IPS-15b (cell line): Measurements from ENCODE around the gene ZNF335.
A peak's percentile ranks its signal among the peaks of the same experiment; 100 is the strongest.

Experiments used
- H3K27me3 ChIP-seq: one replicate; pipeline ENCODE4 v1.6.1; 2013; ENCODE audit warnings: low read length; ENCODE audit not compliant: control insufficient read depth, insufficient read depth
- H3K36me3 ChIP-seq: one replicate; pipeline ENCODE4 v1.6.1; 2013; ENCODE audit warnings: low read length; ENCODE audit not compliant: control insufficient read depth, insufficient read depth
- H3K4me1 ChIP-seq: one replicate; pipeline ENCODE4 v1.6.1; 2013; ENCODE audit warnings: mild to moderate bottlenecking, low read length; ENCODE audit not compliant: control insufficient read depth, insufficient read depth
- H3K4me3 ChIP-seq: one replicate; pipeline ENCODE4 v1.5.1; 2013; ENCODE audit warnings: low read depth, low read length
- H3K9ac ChIP-seq: one replicate; pipeline ENCODE4 v1.6.1; 2013; ENCODE audit warnings: low read depth, mild to moderate bottlenecking, low read length
- H3K9me3 ChIP-seq: one replicate; pipeline ENCODE4 v1.6.1; 2013; ENCODE audit warnings: mild to moderate bottlenecking, low read length; ENCODE audit not compliant: control insufficient read depth, insufficient read depth

The ZNF335 gene

DNA sequence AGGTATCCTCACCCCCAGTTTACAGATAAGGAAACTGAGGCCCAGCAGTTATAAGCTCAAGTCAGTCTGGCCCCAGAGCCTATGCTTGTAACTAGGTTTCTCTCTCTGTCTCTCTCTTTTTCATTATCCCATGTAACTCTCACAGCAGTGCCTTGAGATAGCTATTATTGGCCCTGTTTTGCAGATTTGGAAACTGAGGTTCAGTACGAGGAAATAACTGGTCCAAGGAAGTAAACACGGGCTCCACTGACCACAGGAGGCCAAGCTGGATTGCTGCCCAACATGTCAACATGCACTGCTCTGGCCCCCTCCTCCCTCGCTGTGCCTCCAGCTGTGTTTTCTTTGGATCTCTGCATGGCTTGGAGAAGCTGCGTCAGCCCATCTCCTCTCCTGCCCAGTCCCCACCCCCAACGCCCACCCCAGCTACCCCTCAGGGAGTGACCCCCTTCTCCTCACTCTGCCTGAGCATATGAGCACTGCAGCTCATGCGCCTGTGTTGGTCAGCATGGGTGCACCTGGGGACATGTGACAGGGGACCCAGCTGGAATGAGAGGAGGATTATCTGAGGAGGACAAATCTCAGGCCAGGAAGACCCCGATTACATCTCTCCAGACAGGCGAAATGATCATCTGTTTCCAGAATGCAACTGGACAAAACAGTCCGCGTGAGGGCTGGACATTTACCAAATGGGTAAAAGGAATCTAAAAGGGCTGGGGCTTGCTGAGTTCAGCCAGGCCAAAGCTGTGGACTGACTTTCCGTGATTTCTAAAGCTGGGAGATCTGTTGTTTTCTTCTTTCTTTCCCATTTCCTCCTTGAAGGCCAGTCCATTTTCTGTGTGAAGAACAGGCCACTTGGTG lies 52.2 kb downstream of the ZNF335 start:
- no peak overlapping the region for H3K4me3 ChIP-seq
- no peaks in the 10 kb centered on the region for H3K36me3 ChIP-seq
- no peaks in the 10 kb centered on the region for H3K27me3 ChIP-seq
- H3K4me1 ChIP-seq: no peaks in the 10 kb centered on the region
- no peaks in the 10 kb centered on the region for H3K9me3 ChIP-seq
- no peak overlapping the region for H3K9ac ChIP-seq

DNA sequence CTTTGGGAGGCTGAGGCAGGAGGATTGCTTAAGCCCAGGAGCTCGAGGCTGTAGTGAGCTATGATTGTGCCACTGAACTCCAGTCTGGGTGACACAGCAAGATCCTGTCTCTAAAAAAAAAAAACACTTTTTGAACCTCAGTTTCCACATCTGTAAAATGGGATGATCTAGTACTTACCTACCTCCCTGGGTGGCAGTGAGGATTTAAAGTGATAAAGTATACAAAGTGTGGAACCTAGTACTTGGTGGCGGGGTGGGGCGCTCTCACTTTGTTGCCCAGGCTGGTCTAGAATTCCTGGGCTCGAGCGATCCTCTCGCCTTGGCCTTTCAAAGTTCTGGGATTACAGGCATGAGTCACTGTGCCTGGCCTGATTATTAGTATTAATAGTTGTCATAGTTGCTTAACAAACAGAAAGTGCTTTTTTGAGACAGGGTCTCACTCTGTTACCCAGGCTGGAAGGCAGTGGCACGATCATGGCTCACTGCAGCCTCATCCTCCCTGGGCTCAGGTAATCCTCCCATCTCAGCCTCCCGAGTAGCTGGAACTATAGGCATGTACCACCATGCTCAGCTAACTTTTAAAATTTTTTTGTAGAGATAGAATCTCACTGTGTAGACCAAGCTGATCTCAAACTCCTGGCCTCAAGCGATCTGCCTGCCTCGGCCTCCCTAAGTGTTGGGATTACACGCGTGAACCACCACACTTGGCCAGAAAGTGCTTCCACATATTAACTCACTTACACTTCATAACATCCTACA lies 53.0 kb downstream of the ZNF335 start:
- Histone ChIP-seq H3K4me3 (no peak overlapping the region), H3K4me1 (no peaks in the 10 kb centered on the region), H3K27me3 (no peaks in the 10 kb centered on the region)

DNA sequence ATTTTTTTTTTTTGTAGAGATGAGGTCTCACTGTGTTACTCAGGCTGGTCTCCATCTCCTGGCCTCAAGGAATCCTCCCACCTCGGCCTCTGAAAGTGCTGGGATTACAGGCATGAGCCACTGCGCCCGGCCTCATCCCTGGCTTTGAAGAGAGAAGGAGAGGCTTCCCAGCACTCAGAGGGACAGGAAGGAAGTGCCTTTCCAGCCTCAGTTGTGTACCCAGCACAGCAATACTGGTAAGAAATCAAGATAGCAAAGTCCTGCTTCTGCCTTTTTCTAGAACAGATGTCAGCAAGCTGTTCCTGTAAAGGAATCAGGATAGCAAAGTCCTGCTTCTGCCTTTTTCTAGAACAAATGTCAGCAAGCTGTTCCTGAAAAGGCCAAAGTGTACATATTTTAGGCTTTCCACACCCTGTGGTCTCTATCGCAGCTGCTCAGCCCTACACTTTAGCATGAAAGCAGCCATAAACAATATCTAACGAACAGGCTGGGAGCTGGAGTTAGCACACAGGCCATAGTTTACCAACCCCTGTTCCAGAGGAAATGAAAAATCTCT lies 53.7 kb downstream of the ZNF335 start:
- Histone ChIP-seq H3K27me3 (no peaks in the 10 kb centered on the region), H3K36me3 (no peaks in the 10 kb centered on the region), H3K9me3 (no peaks in the 10 kb centered on the region), H3K9ac (no peak overlapping the region), H3K4me3 (no peak overlapping the region), H3K4me1 (no peaks in the 10 kb centered on the region)

More for the DNA sequence above, 53.0 kb downstream of the ZNF335 start:
- Histone ChIP-seq H3K9ac (no peak overlapping the region), H3K36me3 (no peaks in the 10 kb centered on the region), H3K9me3 (no peaks in the 10 kb centered on the region)

DNA sequence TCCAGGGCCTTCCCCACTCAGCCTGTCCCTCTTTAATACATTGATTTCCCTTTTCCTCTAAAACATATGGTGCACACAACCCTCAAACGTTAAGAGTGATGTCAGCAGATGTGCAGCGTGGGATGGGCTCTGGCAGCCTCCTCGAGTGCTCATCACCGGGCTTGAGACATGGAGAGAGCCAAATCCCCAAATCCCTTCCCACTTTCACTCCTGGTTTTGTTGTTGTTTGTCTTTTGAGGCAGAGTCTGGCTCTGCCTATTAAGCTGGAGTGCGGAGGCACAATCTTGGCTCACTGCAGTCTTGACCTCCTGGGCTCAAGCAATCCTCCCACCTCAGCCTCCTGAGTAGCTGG lies 54.2 kb downstream of the ZNF335 start:
- Histone ChIP-seq H3K4me1 (no peaks in the 10 kb centered on the region), H3K27me3 (no peaks in the 10 kb centered on the region), H3K4me3 (no peak overlapping the region), H3K9me3 (no peaks in the 10 kb centered on the region), H3K9ac (no peak overlapping the region), H3K36me3 (no peaks in the 10 kb centered on the region)

DNA sequence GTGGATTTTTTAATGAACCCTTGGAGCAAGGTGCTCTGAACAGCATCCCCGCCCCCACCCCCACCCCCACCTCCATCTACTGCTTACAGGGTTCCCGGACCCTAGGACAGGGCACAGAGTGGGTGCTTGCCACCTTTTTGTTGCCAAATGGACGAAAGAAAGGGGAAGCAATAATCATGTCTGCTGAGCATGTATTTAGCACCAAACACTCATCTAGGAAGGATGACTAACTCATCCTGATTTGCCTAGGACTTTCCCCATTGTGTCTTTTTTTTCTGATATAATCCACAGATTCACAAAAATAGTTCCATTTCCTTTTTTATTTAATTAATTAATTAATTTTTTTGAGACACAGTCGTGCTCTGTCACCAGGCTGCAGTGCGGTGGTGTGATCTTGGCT lies 58.9 kb downstream of the ZNF335 start:
- H3K4me3 ChIP-seq: no peak overlapping the region
- peaks cover 3% of the 10 kb centered on the region for H3K27me3 ChIP-seq
- no peaks in the 10 kb centered on the region for H3K9me3 ChIP-seq
- H3K4me1 ChIP-seq: peaks cover 3% of the 10 kb centered on the region
- H3K36me3 ChIP-seq: peaks cover 4% of the 10 kb centered on the region
- H3K9ac ChIP-seq: no peak overlapping the region

DNA sequence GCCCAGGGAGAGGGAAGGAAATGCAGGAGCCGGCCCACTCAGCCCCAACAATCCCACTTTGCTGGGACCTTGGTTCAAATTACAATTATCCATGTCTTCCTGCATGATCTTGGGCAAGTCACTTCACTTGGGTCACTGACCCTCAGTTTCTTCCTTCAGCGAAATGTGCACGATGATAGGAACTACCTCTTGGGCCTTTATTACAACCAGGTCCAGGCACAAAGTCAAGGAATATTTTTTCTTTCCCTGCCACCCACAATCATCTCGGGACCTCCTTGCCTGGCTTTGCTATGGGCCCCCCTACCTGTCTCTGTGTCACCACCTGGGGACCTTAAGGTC lies 59.7 kb downstream of the ZNF335 start:
- peaks cover 3% of the 10 kb centered on the region for H3K4me1 ChIP-seq
- H3K27me3 ChIP-seq: peaks cover 3% of the 10 kb centered on the region
- H3K9me3 ChIP-seq: no peaks in the 10 kb centered on the region
- peaks cover 10% of the 10 kb centered on the region for H3K36me3 ChIP-seq
- H3K9ac ChIP-seq: no peak overlapping the region
- peak overlapping the region; percentile 85 for H3K4me3 ChIP-seq

DNA sequence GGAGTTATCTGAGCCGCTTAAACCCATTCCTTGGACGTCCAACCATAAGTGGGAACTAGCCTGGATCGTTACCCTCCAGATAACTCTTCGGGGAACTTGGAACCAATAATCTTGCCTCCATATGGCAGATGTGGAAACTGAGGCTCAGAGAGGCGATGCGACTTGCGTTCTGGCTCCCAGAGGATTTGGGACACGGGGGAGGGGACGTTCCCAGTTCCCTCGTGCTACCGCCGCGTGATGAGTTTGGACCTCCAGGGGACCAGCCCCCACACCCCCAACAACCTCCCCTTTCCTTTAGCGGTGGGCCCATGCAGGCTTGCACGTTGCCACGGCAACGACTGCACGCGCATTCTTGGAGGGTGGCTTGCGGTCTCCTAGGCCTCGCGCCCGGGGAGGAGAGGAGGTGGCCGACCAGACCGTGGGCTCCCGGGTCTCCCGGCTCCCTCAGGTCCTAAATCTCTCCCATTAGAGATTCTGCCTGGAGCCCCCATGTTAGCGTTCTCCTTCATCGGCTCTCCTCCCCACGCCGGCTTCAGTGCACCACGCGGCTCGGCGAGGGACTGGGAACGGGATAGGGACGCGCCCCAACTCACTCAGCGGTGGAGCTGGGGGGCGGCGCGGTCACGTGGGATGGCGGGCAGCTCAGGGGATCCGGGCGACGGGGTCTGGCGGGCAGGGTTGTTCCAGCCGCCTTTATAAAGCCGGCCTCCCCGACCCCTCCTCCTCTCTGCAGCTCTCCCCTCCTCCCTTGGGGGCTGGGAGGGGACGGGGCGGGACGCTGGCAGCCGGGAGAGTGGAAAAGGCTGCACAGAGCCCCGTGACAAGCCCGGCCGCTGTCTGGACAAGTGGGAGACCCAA lies 60.3 kb downstream of the ZNF335 start, which contains the start of gene PLTP:
Gene PLTP (minus strand): TSS at position 670 of the 858 bp plus-strand sequence. CDS start 703 bp downstream, outside the sequence.
- peak within 1 kb of the TSS; percentile 85 for H3K4me3 ChIP-seq
- H3K36me3 ChIP-seq: peaks cover 12% of the 10 kb centered on the region
- H3K27me3 ChIP-seq: peaks cover 3% of the 10 kb centered on the region
- peak within 1 kb of the TSS; percentile 79 for H3K9ac ChIP-seq
- no peaks in the 10 kb centered on the region for H3K9me3 ChIP-seq
- H3K4me1 ChIP-seq: peaks cover 3% of the 10 kb centered on the region

DNA sequence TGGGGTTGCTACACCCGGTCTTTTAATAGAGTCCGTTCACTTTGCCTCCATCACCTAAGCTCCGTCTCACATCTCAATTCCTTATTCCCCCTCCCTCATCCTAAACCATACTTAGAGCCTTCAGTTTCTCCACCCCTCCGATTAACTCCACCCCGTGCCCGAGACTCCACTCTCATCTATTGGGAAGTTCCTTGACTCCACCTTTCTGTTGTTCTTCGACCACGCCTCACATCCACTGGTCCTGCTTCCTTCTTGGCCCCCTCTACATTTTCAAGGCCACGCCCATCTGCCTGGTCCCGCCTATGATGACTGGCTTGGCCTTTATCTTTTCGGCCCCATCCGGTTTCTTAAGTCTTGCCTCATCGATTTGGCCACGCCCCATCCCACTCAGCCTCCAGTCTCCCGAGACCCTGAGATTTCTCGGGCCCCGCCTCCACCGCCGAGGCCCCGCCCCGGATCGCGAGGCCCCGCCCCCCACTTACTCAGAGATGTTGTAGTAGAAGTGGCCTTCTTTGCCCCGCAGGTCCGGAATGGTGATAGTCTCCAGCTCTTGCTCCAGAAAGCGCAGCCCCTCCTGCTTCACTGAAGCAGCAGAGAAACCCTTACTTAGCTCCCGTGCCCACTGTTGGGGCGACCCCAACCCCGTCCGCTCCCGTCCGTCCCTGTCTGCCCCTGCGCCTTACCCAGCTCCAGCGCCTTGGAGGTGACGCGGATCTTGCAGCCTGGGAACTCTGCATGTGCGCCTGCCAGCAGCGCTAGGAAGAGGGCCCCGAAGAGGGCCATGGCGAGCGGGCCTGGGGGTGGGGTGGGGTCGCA lies 61.1 kb downstream of the ZNF335 start:
- H3K9me3 ChIP-seq: no peaks in the 10 kb centered on the region
- peaks cover 12% of the 10 kb centered on the region for H3K36me3 ChIP-seq
- H3K9ac ChIP-seq: peak overlapping the region; percentile 79
- peak overlapping the region; percentile 85 for H3K4me3 ChIP-seq
- peaks cover 3% of the 10 kb centered on the region for H3K4me1 ChIP-seq
- H3K27me3 ChIP-seq: peaks cover 3% of the 10 kb centered on the region

DNA sequence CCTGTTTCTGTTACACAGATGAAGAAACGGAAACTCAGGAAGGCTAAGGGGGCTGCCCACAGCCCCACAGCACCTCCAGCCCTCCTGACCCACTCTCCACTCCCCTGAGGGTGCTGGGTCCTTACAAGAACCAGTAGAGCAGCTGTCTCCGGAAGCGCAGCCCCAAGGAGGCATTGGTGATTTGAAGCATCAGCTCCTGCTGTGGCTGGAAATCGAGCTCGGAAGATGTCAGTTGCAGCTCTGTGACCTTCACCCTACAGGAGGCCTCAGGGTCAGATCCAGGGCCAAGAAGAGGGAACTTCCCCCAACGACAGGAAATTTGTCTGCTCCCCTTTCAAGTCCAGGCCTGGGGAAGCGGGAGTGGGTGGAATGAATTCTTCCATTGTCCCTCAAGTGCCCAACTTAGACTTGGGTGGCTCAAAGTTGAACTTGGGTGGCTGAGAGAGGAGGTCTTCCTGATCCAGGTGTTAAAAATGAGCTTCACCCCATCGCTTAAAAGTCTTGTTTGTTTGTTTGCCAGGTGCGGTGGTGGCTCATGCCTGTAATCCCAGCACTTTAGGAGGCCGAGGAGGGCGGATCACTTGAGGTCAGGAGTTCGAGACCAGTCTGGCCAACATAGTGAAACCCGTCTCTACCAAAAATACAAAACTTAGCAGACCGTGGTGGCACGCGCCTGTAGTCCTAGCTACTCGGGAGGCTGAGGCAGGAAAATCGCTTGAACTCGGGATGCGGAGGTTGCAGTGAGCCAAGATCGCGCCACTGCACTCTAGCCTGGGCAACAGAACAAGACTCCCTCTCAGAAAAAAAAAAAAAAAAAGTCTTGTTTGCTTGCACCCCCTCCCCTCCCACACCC lies 62.0 kb downstream of the ZNF335 start:
- peak overlapping the region; percentile 18 for H3K4me3 ChIP-seq

DNA sequence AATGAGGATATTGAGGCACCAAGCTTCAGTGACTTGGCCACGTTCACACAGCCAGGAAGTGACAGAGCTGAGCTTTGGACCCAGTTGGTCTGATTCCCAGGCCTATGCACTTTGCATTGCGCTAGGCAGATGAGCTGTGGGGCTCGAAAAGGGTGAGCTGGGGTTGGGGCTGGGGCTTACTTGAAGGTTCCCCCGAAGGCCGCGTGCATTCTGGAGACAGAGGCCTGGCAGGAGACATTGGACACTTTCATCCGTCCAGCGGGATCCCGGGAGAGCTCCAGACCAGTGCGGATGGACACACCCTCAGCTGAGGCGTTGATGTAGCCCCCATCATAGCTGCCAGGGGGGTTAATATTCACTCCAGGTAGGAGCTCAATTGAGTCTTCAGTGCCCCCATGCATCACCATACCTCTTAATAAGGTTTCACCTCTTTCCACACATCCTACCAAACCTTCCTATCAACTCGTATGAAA lies 62.6 kb downstream of the ZNF335 start:
- Histone ChIP-seq H3K4me3 (no peak overlapping the region), H3K36me3 (peaks cover 22% of the 10 kb centered on the region)

More for the DNA sequence above, 62.0 kb downstream of the ZNF335 start:
- peaks cover 3% of the 10 kb centered on the region for H3K27me3 ChIP-seq
- H3K9me3 ChIP-seq: no peaks in the 10 kb centered on the region
- H3K36me3 ChIP-seq: peaks cover 15% of the 10 kb centered on the region
- H3K4me1 ChIP-seq: peaks cover 3% of the 10 kb centered on the region
- H3K9ac ChIP-seq: no peak overlapping the region

More for the DNA sequence above, 62.6 kb downstream of the ZNF335 start:
- Histone ChIP-seq H3K4me1 (peaks cover 3% of the 10 kb centered on the region), H3K27me3 (peaks cover 3% of the 10 kb centered on the region), H3K9ac (no peak overlapping the region), H3K9me3 (no peaks in the 10 kb centered on the region)
